CD4-positive, alpha-beta memory T cell (primary cell): ENCODE data around the gene HOXD11. TPM values are rescaled to one million over a fixed set of nuclear protein-coding genes. Genes with fewer than 3 reads are reported as not detected.

Source experiments
- CTCF ChIA-PET: fragments of 350-600 bp; sonication (Branson Sonifier 250); formaldehyde crosslinking; loops from one replicate; lab custom pipeline; 2021; ENCODE audit warnings: inconsistent platforms; ENCODE audit not compliant: partially characterized antibody; lab: Charles Lee
- POLR2A ChIA-PET: fragments of 350-600 bp; sonication (Branson Sonifier 250); formaldehyde crosslinking; loops from one replicate; lab custom pipeline; 2021; ENCODE audit not compliant: partially characterized antibody; lab: Charles Lee
- DNase-seq, 5 donors: peaks; one replicate each; pipeline versions ENCODE4 v3.0.0 to v3.0.0-alpha.2; 2020 to 2022; ENCODE audit warnings: mixed read lengths in 1 of 5
- H3K27ac ChIP-seq: one replicate; pipeline ENCODE4 v1.7.0; 2013; ENCODE audit warnings: low read depth, low read length
- H3K27me3 ChIP-seq: 2 replicates; pipeline ENCODE4 v1.7.0; 2013; ENCODE audit warnings: mild to moderate bottlenecking, low read length, moderate library complexity; ENCODE audit not compliant: insufficient read depth
- H3K36me3 ChIP-seq: 2 replicates; pipeline ENCODE4 v1.7.0; 2013; ENCODE audit warnings: mild to moderate bottlenecking, low read length, moderate library complexity; ENCODE audit not compliant: insufficient read depth
- H3K4me1 ChIP-seq: 2 replicates; pipeline ENCODE4 v1.7.0; 2013; ENCODE audit warnings: mild to moderate bottlenecking, low read length, moderate library complexity; ENCODE audit not compliant: insufficient read depth
- H3K4me3 ChIP-seq, 2 donors: one replicate each; pipeline ENCODE4 v1.7.0; 2013; ENCODE audit warnings: low read length in 2 of 2, mild to moderate bottlenecking in 1 of 2
- H3K9me3 ChIP-seq, 2 donors: one replicate each; pipeline ENCODE4 v1.7.0; 2013; ENCODE audit warnings: low read length in 2 of 2, control low read depth in 1 of 2; ENCODE audit not compliant: control insufficient read depth in 1 of 2
- H3K27ac Mint-ChIP-seq, 7 donors: one replicate each; pipeline ENCODE4 v1.8.0; 2020 to 2021; ENCODE audit warnings: mixed read lengths in 7 of 7, mild to moderate bottlenecking in 6 of 7, inconsistent platforms in 3 of 7, moderate library complexity in 3 of 7
- H3K27me3 Mint-ChIP-seq, 2 donors: one replicate each; pipeline ENCODE4 v1.8.0; 2020 to 2021; ENCODE audit warnings: mixed read lengths in 2 of 2
- H3K36me3 Mint-ChIP-seq, 2 donors: one replicate each; pipeline ENCODE4 v1.8.0; 2020 to 2021; ENCODE audit warnings: mixed read lengths in 2 of 2, inconsistent platforms in 1 of 2, mild to moderate bottlenecking in 1 of 2
- H3K4me1 Mint-ChIP-seq, 4 donors: one replicate each; pipeline ENCODE4 v1.8.0; 2020 to 2021; ENCODE audit warnings: mixed read lengths in 4 of 4, mild to moderate bottlenecking in 1 of 4
- H3K4me3 Mint-ChIP-seq, 8 donors: one replicate each; pipeline ENCODE4 v1.8.0; 2020 to 2021; ENCODE audit warnings: mixed read lengths in 8 of 8, mild to moderate bottlenecking in 7 of 8, moderate library complexity in 6 of 8, inconsistent platforms in 3 of 8
- H3K9me3 Mint-ChIP-seq, 8 donors: one replicate each; pipeline ENCODE4 v1.8.0; 2020 to 2021; ENCODE audit warnings: mixed read lengths in 8 of 8, mild to moderate bottlenecking in 5 of 8, inconsistent platforms in 3 of 8, moderate library complexity in 1 of 8
- intact Hi-C: fragments of 100-400 bp; cut with micrococcal nuclease; formaldehyde crosslinking; loops from one replicate; pipeline ENCODE4 v1.15.1; 2023
- polyA plus RNA-seq, 2 donors: library from polyadenylated mRNA; unstranded; fragments of 300-500 nt; fragmentation: Illumina TruSeq; gene quantifications; one replicate each; pipeline ENCODE4 v1.2.3, GENCODE V29; 2021
- total RNA-seq, 2 experiments: library from RNA; stranded (reverse); gene quantifications; one replicate each; pipeline ENCODE4 v1.2.3, GENCODE V29; 2021

Gene HOXD11
- total and polyA plus RNA-seq, 4 experiments from 2014 or later, result not detected

DNA sequence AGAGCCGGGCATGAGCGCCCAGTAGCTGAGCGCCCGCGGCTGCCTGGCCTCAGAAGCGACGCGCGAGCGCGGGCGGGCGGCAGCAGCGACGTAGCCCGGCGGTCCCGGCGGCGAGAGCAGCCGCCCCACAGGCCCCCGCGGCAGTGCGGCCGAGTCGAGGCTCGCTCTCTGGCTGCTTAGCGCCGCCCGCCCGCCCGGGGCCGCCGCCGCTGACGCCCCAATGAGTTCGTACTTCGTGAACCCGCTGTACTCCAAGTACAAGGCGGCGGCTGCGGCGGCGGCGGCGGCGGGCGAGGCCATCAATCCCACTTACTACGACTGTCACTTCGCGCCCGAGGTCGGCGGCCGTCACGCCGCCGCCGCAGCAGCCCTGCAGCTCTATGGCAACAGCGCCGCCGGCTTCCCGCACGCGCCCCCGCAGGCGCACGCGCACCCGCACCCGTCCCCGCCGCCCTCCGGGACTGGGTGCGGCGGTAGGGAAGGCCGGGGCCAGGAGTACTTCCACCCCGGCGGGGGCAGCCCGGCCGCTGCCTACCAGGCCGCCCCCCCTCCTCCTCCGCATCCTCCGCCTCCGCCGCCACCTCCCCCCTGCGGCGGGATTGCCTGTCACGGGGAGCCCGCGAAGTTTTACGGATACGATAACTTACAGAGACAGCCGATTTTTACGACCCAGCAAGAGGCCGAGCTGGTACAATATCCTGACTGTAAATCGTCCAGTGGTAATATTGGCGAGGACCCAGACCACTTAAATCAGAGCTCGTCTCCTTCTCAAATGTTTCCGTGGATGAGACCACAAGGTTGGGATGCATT is 23.3 kb downstream of the HOXD11 start:
- Mint-ChIP-seq H3K4me1 (peaks cover 15 to 48% (median 28%) of the 10 kb centered on the region in 4 donors), H3K27ac (peak overlapping the region in 1 of 7 donors; percentile 88), H3K4me3 (peak overlapping the region in 7 of 8 donors; percentile 50 to 82 (median 72)), H3K27me3 (peaks cover 68 to 71% of the 10 kb centered on the region in 2 donors), H3K36me3 (peaks cover 3% of the 10 kb centered on the region in 2 donors), H3K9me3 (peaks cover 0 to 39% (median 14%) of the 10 kb centered on the region in 8 donors)
- Histone ChIP-seq H3K4me3 (no peak overlapping the region), H3K27me3 (peaks cover 84% of the 10 kb centered on the region), H3K9me3 (no peaks in the 10 kb centered on the region), H3K27ac (no peak overlapping the region), H3K36me3 (no peaks in the 10 kb centered on the region), H3K4me1 (peaks cover 34% of the 10 kb centered on the region)
- ChIA-PET CTCF (interaction anchor here (0.5 to 4.4 kb wide), 9 partner anchors 10 to 1018 kb away, joined by 3 to 32 read pairs (median 6); no protein-coding TSS in a partner anchor), POLR2A (interaction anchor here (1.0 kb wide), 1 partner anchor 35 kb away, joined by 5 read pairs; no protein-coding TSS in a partner anchor)
- intact Hi-C loops, result loop anchor here (5.0 kb wide), 1 partner anchor 128 kb away; the partner anchor contains the start of gene LNPK
- peak in 1 of 5 donors; percentile 49 for DNase-seq

DNA sequence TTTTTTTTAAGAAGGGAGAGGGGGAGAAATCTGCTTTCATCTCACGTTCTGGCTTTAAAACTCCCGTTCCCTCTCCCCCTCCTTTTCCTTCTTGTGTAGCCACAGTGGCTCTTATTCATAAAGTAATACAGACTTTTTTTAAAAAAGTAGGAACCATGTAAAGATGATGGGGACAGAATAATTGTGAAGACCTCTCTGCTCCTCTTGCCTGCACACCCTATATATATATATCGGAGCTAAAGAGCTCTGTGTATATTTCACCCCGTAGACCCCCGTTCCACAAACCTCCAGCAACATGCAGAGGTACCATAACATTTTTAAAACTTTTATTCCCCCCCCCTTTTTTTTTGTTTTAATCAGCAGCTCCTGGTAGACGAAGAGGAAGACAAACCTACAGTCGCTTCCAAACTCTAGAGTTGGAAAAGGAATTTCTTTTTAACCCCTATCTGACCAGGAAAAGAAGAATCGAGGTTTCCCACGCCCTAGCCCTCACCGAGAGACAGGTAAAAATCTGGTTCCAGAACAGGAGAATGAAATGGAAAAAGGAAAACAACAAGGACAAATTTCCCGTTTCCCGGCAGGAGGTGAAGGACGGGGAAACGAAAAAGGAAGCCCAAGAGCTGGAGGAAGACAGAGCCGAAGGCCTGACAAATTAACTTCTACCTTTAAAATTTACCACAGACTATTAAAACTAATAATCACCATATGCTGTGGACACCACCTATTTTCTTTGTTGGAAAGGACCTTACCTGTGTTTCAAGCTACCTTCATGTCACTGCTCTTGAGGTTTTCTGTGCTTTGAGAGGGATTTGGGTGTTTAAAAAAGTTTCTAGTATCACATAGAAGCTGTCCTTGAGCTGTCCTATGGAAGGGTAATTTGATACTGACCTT is 24.1 kb downstream of the HOXD11 start:
- Histone ChIP-seq H3K4me3 (no peak overlapping the region), H3K27ac (no peak overlapping the region), H3K4me1 (peaks cover 40% of the 10 kb centered on the region), H3K9me3 (no peaks in the 10 kb centered on the region), H3K27me3 (peaks cover 86% of the 10 kb centered on the region), H3K36me3 (no peaks in the 10 kb centered on the region)
- H3K4me3 Mint-ChIP-seq, result peak overlapping the region; percentile 51 to 82 (median 73)
- DNase-seq, result no peak
- H3K9me3 Mint-ChIP-seq, result peaks cover 0 to 41% (median 19%) of the 10 kb centered on the region in 8 donors
- intact Hi-C loops, result loop anchor here (5.0 kb wide), 1 partner anchor 129 kb away; the partner anchor contains the start of gene LNPK
- peaks cover 67 to 71% of the 10 kb centered on the region in 2 donors for H3K27me3 Mint-ChIP-seq
- POLR2A ChIA-PET, result interaction anchor here (0.9 to 1.0 kb wide), 2 partner anchors 9 to 35 kb away, joined by 3 to 5 read pairs; no protein-coding TSS in a partner anchor
- peaks cover 18 to 57% (median 36%) of the 10 kb centered on the region in 4 donors for H3K4me1 Mint-ChIP-seq
- CTCF ChIA-PET, result interaction anchor here (0.7 to 4.4 kb wide), 12 partner anchors 9 to 1034 kb away, joined by 3 to 32 read pairs (median 5); no protein-coding TSS in a partner anchor
- peak overlapping the region in 5 of 7 donors; percentile 18 to 88 (median 72) for H3K27ac Mint-ChIP-seq
- H3K36me3 Mint-ChIP-seq, result peaks cover 3 to 8% of the 10 kb centered on the region in 2 donors

DNA sequence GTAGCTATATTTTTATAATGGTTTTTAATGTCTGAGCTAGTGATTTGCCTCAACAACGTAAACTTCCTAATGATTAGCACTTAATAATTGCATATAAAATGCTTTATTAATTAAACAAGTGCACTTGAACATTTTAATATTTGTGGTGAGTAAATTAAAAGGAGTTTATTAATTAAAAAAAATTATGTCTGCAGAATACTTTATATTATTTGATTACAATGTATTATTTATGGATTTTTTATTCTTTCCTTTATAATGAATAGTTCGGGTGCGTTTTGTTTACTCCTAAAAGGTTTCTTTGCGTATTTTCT is 24.7 kb downstream of the HOXD11 start:
- POLR2A ChIA-PET, result interaction anchor here (0.9 to 1.6 kb wide), 2 partner anchors 9 to 30 kb away, joined by 3 read pairs; no protein-coding TSS in a partner anchor
- intact Hi-C loops, result loop anchor here (5.0 kb wide), 1 partner anchor 130 kb away; the partner anchor contains the start of gene LNPK
- Mint-ChIP-seq H3K4me3 (peak overlapping the region; percentile 78 to 89 (median 86)), H3K36me3 (peaks cover 3 to 8% of the 10 kb centered on the region in 2 donors), H3K9me3 (peaks cover 0 to 43% (median 19%) of the 10 kb centered on the region in 8 donors), H3K27me3 (peaks cover 66 to 68% of the 10 kb centered on the region in 2 donors), H3K27ac (peak overlapping the region in 2 of 7 donors; percentile 83 to 88), H3K4me1 (peaks cover 19 to 58% (median 37%) of the 10 kb centered on the region in 4 donors)
- Histone ChIP-seq H3K4me3 (no peak overlapping the region), H3K27me3 (peaks cover 86% of the 10 kb centered on the region), H3K27ac (no peak overlapping the region), H3K36me3 (no peaks in the 10 kb centered on the region), H3K4me1 (peaks cover 44% of the 10 kb centered on the region), H3K9me3 (no peaks in the 10 kb centered on the region)
- CTCF ChIA-PET, result interaction anchor here (1.2 to 4.4 kb wide), 8 partner anchors 8 to 1033 kb away, joined by 3 to 32 read pairs (median 9); no protein-coding TSS in a partner anchor
- DNase-seq, result no peak

DNA sequence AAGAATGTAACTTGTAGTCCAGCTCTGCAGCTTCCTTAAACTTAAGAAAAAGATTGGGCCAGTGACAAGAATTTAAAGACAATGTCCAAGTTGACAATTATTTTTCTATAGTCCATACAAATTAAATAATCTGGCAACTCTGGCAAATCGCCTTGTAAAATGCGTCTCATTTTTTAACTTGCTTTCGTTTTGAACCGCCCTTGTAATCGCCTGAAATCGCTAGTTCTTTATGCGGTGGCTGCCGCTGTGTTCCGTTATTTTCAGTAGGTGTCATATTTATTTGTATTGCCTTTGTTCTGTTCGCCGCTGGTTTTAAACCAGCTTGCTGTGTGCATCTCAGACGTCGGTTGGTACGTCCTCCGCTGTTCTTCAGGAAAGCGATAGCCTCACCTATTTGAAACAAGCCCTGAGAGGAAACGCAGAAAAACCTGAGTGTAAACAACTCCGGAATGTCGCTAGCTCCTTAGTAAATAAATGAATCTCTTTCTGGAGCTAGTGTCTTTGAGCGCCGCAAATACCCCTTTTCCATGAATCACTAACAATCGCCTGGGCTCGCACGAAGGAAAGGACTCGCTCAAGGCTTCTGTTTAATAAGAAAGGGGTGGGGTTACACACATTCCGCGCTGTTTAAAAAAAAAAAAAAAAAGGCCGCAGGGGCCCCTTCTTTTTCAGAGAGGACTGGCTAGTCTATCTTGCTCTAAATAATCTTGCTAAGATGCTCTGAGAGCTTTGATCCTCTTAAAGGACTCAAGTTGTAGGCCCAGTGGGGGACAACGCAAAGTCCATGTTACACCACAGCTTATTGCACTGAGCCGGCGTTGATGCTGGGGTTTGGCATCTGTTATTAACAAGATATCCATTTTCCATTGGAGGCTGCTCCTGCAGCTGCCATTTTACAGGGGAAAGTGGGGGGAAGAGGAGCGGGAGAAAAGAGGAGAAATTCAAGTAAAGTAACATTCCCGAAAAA is 25.4 kb downstream of the HOXD11 start:
- Mint-ChIP-seq H3K4me3 (peak overlapping the region; percentile 78 to 89 (median 86)), H3K4me1 (peaks cover 21 to 58% (median 40%) of the 10 kb centered on the region in 4 donors), H3K9me3 (peaks cover 0 to 45% (median 22%) of the 10 kb centered on the region in 8 donors), H3K27me3 (peaks cover 64 to 72% of the 10 kb centered on the region in 2 donors), H3K36me3 (peaks cover 3 to 8% of the 10 kb centered on the region in 2 donors), H3K27ac (peak overlapping the region in 3 of 7 donors; percentile 30 to 83 (median 52))
- ChIA-PET POLR2A (interaction anchor here (1.6 kb wide), 1 partner anchor 29 kb away, joined by 3 read pairs; no protein-coding TSS in a partner anchor), CTCF (interaction anchor here (0.7 to 4.4 kb wide), 10 partner anchors 8 to 1032 kb away, joined by 3 to 32 read pairs (median 6); no protein-coding TSS in a partner anchor)
- Histone ChIP-seq H3K9me3 (no peaks in the 10 kb centered on the region), H3K4me3 (peak overlapping the region; percentile 25 to 38), H3K36me3 (no peaks in the 10 kb centered on the region), H3K27ac (no peak overlapping the region), H3K4me1 (peaks cover 49% of the 10 kb centered on the region), H3K27me3 (peaks cover 87% of the 10 kb centered on the region)
- DNase-seq, result peak in 2 of 5 donors; percentile 34 to 38
- intact Hi-C loops, result loop anchor here (5.0 kb wide), 1 partner anchor 130 kb away; the partner anchor contains the start of gene LNPK

DNA sequence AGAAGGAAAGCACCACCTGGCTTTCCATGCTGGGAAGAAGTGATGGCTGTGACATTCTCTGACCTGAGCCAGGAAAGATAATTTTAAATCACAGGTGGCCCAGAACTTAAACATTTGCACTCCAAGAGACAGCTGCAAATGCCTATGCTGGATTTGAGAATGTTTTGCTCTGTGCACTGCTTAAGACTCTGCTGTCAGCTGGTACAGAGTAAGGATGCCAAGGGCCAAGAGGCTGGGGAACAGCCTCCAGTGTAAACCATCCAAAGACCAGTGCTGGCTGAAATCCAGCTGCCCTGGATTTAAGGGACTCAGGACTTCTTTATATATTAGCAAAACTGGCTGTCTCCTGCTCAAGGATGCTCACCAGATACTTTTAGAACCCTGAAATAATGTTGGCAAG is 26.3 kb downstream of the HOXD11 start:
- intact Hi-C loops, result loop anchor here (5.0 kb wide), 1 partner anchor 131 kb away; the partner anchor contains the start of gene LNPK
- Histone ChIP-seq H3K27me3 (peaks cover 87% of the 10 kb centered on the region), H3K36me3 (no peaks in the 10 kb centered on the region), H3K4me3 (no peak overlapping the region), H3K27ac (no peak overlapping the region), H3K4me1 (peaks cover 46% of the 10 kb centered on the region), H3K9me3 (no peaks in the 10 kb centered on the region)
- H3K4me1 Mint-ChIP-seq, result peaks cover 17 to 59% (median 37%) of the 10 kb centered on the region in 4 donors
- peaks cover 0 to 39% (median 29%) of the 10 kb centered on the region in 8 donors for H3K9me3 Mint-ChIP-seq
- H3K4me3 Mint-ChIP-seq, result no peak overlapping the region
- peaks cover 1 to 8% of the 10 kb centered on the region in 2 donors for H3K36me3 Mint-ChIP-seq
- peak overlapping the region in 1 of 7 donors; percentile 52 for H3K27ac Mint-ChIP-seq
- no peak for DNase-seq
- CTCF ChIA-PET, result interaction anchor here (1.1 to 4.4 kb wide), 5 partner anchors 321 to 1015 kb away, joined by 3 to 32 read pairs (median 4); no protein-coding TSS in a partner anchor
- H3K27me3 Mint-ChIP-seq, result peaks cover 65 to 73% of the 10 kb centered on the region in 2 donors
- POLR2A ChIA-PET, result interaction anchor here (1.6 kb wide), 1 partner anchor 29 kb away, joined by 3 read pairs; no protein-coding TSS in a partner anchor
